ENCODE measurements around the gene ZNF135. TPM values are rescaled to one million over a fixed set of nuclear protein-coding genes. Genes with fewer than 3 reads are reported as not detected.

The ZNF135 gene
- total RNA-seq, result under 1 TPM; 0.58 to 0.82 TPM

DNA sequence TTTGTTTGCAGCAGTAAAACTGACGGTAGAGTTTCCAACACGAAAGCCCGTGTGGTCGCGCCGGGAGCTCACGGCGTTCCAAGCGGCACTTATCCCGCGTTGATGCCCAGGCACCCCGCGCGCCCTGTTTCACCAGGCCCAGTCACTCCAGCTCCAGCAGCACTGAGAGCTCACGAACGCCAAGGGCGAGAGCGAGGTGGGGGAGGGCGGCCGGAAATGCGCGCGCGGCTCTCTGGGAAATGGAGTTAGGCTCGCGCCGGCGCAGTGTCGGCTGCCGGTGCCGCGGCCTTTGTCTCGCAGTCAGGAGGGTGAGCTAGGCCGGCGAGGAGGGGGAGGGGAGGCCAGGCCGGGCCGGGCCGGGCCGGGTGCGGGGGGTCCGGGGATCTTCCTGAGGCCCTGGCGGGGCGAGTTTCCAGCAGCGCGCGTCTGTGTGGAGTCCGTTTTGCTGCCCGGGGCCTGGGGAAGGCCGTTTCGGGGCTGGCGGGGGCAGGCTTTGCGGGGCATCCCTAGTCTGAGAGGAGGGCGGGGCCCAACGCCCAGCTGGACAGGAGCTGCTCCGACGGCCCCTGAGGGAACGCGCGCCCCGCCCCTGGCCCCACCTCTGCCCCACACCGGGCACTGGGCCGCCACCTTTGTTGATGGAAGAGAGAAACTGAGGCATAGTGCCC lies at the start of gene ZNF135:
Gene ZNF135, plus strand, starts transcription at position 280 of the 668 bp plus-strand sequence. CDS start 721 bp downstream, outside the sequence.
- Mint-ChIP-seq H3K36me3 (peaks cover 59 to 64% of the 10 kb centered on the region in 2 donors), H3K27ac (peak within 1 kb of the TSS in 1 of 2 donors; percentile 65), H3K9me3 (peaks cover 27 to 32% of the 10 kb centered on the region in 2 donors)
- ATAC-seq (peak; percentile 88 to 92), DNase-seq (ENCODE audit: low spot score in 2 of 2) (peak; percentile 50 to 74)

DNA sequence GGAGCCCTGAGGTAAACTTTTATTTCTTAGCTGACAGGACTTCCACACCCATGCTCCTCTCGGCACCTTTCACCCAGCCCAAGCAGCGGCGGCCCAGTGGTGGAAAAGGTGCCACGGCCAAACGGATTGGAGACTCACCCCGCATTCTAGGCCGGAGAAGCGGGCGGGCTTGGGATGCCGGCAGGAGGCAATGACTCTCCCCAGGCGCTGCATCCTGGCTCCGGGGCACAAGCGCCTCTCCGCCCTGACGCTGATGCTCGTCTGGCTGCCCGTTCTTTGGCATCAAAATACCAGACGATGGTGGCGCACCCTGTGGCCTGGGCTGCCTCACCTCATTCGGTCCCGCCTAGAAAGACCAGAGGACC lies 49.8 kb upstream of the ZNF135 start:
- Mint-ChIP-seq H3K36me3 (peaks cover 71 to 79% of the 10 kb centered on the region in 2 donors), H3K27ac (no peak overlapping the region), H3K9me3 (peaks cover 53% of the 10 kb centered on the region in 2 donors)
- DNase-seq (ENCODE audit: low spot score in 2 of 2) (no peak), ATAC-seq (peak in 1 of 2 donors; percentile 17)

DNA sequence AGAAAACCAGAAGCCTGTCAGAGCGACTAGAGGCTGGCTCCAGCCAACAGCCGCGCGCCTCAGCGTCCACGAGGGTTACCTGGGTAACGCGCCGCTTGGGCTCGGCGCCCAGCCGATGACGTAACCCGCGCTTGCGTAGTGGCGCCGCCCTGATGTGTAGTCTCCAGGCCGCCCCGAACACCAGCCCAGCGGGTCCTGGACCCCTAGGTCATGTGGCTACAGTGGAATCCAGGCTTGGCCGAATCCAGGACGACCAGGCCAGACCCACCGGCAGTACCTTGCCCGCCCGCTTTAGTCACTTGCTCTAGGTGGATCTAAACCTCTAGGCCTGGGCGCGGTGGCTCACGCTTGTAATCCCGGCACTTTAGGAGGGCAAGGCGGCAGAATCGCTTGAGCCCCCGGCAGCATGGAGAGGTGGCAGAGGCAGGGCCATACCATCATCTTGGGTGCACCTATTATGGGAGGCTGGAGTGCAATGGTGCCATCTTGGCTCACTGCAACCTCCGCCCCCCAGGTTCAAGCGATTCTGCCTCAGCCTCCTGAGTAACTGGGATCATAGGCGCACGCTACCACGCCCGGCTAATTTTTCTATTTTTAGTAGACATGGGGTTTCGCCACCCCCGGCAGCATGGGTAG lies 49.3 kb upstream of the ZNF135 start:
- peaks cover 71 to 74% of the 10 kb centered on the region in 2 donors for H3K36me3 Mint-ChIP-seq
- H3K9me3 Mint-ChIP-seq, result peaks cover 48% of the 10 kb centered on the region in 2 donors
- DNase-seq (ENCODE audit: low spot score in 2 of 2) (peak; percentile 60 to 65), ATAC-seq (peak; percentile 94 to 97)
- H3K27ac Mint-ChIP-seq, result peak overlapping the region in 1 of 2 donors; percentile 44

DNA sequence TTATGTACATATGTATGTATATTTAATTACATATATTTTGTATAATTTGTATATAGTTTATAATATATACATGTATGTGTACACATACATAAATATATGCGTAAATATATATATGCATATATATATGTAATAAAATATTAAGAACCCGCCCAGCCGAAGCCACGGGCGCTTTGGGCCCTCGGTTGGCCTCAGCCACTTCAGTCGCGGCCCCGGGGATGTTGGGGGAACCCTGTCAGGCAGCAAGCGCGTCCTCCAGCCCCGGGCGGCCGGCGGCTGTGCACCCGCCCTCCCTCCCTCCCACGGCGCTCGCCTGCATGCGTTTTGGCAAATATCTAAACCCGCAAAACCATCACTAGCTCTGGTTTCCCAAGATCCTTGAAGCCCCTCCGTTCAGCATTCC lies 48.6 kb upstream of the ZNF135 start:
- H3K9me3 Mint-ChIP-seq, result peaks cover 42 to 47% of the 10 kb centered on the region in 2 donors
- H3K27ac Mint-ChIP-seq, result peak overlapping the region in 1 of 2 donors; percentile 94
- peaks cover 64 to 67% of the 10 kb centered on the region in 2 donors for H3K36me3 Mint-ChIP-seq
- no peak for DNase-seq (ENCODE audit: low spot score in 2 of 2)
- ATAC-seq, result no peak

DNA sequence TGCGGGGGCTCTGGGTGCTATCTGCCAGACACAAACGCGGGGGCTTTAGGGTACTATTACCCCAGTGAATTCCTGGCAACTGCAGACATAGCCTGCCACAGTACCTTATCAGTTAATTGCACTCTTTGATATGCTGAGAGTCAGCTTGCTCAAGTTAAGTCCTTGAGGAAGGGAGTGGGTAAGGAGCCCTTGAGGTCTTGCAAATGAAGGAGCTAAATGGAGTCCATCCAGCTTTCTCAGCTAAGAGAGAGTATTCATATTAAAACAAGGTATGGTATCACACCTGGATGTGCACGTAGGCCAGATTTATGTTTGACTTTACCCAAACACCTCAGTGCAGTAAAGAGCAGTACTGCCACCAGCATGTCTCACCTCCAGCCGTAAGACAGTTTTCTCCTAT lies 44.9 kb upstream of the ZNF135 start:
- H3K9me3 Mint-ChIP-seq, result peaks cover 30 to 31% of the 10 kb centered on the region in 2 donors
- H3K27ac Mint-ChIP-seq, result no peak overlapping the region
- DNase-seq (ENCODE audit: low spot score in 2 of 2) (no peak), ATAC-seq (no peak)
- peaks cover 44 to 49% of the 10 kb centered on the region in 2 donors for H3K36me3 Mint-ChIP-seq

DNA sequence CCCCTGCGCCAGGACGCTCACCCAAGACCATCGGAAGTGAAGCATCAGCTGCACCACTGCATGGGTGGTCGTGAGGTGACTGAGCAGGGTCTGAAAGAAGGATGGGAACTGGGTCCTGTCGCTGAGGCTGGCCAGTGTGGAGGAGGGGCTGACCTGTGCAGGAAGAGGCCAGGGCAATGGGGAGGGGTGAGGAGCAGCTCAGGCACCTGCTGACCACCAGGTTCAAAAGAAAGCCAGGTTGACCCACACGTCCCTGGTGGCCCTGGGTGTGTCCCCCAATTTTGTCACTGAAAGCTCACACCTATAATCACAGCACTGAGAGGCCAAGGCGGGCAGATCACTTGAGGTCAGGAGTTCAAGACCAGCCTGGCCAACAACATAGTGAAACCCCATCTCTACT lies 39.0 kb upstream of the ZNF135 start:
- H3K27ac Mint-ChIP-seq, result no peak overlapping the region
- DNase-seq (ENCODE audit: low spot score in 2 of 2), result no peak
- ATAC-seq, result no peak
- peaks cover 30 to 34% of the 10 kb centered on the region in 2 donors for H3K36me3 Mint-ChIP-seq
- H3K9me3 Mint-ChIP-seq, result peaks cover 16 to 25% of the 10 kb centered on the region in 2 donors

DNA sequence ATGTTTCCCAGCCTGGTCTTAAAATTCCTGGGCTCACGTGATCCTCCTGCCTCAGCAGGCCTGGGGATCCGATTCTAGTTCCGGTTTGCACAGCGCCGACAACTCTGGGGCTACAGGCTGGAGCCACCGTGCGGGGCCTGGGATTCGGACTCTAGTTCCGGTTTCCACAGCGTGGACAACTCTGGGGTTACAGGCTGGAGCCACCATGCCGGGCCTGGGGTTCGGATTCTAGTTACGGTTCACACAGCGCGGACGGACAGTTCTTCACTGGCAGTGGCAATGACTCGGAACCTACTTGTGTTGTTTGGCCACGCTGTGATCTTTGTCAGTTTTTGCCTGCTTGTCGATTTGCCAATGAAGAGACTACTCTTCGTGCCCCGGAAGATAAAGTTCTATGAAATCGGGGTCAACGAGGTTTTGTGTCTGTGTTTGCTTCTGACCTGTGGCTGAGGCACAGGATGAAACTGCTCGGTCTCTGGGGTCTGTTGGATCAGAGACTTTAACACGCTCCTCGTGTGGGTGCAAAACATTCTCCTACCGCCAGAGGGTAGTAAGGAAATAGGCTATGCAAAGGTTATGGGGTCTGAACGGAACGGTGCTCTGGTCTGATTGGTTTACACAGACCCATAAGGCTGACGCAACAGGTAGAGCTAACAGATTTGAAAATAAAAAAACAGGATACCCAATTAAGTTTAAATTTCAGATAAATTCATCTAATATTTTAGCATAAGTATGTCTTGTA lies 37.4 kb upstream of the ZNF135 start:
- DNase-seq (ENCODE audit: low spot score in 2 of 2) (peak in 1 of 2 donors; percentile 35), ATAC-seq (peak; percentile 78 to 93)
- peaks cover 15 to 19% of the 10 kb centered on the region in 2 donors for H3K9me3 Mint-ChIP-seq
- no peak overlapping the region for H3K27ac Mint-ChIP-seq
- peaks cover 26 to 28% of the 10 kb centered on the region in 2 donors for H3K36me3 Mint-ChIP-seq

DNA sequence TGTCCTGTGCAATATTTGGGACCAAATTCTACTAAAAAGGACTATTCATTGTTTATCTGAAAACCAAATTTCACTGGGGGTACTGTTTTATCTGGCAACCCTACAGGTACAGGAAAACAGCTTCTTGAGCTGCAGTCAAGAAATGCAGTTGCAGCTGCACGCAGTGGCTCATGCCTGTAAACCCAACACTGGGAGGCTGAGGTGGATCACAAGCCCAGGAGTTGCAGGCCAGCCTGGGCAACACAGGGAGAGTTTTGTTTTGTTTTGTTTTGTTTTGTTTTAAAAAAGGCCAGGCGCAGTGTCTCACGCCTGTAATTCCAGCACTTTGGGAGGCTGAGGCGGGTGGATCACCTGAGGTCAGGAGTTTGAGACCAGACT lies 36.8 kb upstream of the ZNF135 start:
- peaks cover 13 to 19% of the 10 kb centered on the region in 2 donors for H3K9me3 Mint-ChIP-seq
- ATAC-seq (peak in 1 of 2 donors; percentile 16), DNase-seq (ENCODE audit: low spot score in 2 of 2) (no peak)
- H3K27ac Mint-ChIP-seq, result no peak overlapping the region
- peaks cover 28 to 30% of the 10 kb centered on the region in 2 donors for H3K36me3 Mint-ChIP-seq

DNA sequence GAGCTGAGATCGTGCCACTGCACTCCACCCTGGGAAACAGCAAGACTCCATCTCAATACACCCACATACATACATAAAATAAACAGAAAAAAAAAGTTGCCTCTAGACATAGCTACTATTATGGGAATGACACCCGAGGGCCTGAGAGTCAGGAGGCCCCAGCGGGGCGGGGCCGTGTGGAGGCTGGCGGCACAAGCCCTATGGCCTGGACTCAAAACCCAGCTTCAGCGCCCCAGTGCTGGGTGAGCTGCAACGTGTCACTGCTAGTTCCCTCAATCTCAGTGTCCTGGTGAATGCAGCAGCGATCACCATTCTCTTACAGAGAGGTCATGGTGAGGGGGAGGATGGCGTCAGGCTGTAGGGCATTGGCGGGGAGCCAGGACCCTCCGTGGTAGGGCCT lies 34.4 kb upstream of the ZNF135 start:
- DNase-seq (ENCODE audit: low spot score in 2 of 2), result no peak
- peaks cover 33 to 35% of the 10 kb centered on the region in 2 donors for H3K36me3 Mint-ChIP-seq
- no peak for ATAC-seq
- no peak overlapping the region for H3K27ac Mint-ChIP-seq
- H3K9me3 Mint-ChIP-seq, result peaks cover 25 to 28% of the 10 kb centered on the region in 2 donors

DNA sequence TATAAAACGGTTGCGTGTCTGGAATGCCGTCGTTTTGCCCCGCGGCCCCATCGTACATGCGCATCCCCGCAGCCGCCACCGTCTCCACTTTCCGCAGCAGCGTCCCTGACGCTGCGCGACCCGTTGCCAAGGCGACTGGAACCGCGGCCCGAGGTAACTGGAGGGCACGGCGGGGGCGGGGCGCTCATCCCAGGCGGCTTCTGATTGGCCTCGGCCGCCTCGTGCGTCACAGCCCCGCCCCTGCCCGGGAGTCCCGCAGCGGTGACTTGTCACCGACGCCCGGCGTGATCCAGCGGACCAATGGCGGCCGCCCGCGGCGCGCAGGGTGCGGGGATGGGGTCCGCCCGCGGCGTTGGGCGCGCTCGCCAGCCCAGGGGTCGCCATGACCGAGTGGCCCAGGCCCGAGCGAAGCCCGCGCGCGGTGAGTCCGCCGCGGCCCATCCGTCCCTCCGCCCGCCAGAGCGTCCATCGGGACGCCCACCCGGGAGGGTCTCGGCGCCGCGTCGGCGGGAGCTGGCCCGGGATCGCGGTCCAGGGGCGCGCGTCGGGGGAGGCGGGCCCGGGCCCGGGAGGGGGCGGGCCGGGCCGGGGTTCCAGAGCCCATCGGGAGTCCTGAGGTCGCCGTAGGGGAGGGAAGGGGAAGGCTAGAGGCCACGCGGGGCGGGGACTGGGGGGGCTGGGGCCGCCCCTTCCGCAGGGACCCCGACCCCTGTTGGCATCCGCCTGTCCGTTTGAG lies 25.2 kb upstream of the ZNF135 start, which contains the start of gene ZSCAN1:
Gene ZSCAN1, plus strand, starts transcription at position 285 of the 736 bp plus-strand sequence. CDS start 3,812 bp downstream, outside the sequence.
- ATAC-seq (peak; percentile 50 to 58), DNase-seq (ENCODE audit: low spot score in 2 of 2) (peak in 1 of 2 donors; percentile 8)
- Mint-ChIP-seq H3K27ac (no peak within 1 kb of the TSS), H3K9me3 (peaks cover 35% of the 10 kb centered on the region in 2 donors), H3K36me3 (peaks cover 40 to 42% of the 10 kb centered on the region in 2 donors)

DNA sequence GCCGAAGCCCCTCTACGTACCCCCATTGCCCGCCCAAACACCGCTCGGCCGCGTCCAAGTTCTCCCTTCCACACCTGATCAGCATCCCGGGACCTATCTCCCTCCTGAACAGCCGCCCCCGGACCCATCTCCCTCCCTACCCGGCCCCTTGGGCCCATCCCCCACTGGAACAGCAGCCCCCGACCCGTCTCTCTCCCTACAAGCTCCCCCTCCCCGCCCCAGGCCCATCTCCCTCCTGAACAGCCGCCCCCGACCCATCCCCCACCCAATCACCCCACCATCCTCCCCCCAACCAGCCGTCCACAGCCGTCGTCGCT lies 24.6 kb upstream of the ZNF135 start:
- ATAC-seq (no peak), DNase-seq (ENCODE audit: low spot score in 2 of 2) (no peak)
- Mint-ChIP-seq H3K27ac (no peak overlapping the region), H3K36me3 (peaks cover 39 to 41% of the 10 kb centered on the region in 2 donors), H3K9me3 (peaks cover 31 to 32% of the 10 kb centered on the region in 2 donors)

DNA sequence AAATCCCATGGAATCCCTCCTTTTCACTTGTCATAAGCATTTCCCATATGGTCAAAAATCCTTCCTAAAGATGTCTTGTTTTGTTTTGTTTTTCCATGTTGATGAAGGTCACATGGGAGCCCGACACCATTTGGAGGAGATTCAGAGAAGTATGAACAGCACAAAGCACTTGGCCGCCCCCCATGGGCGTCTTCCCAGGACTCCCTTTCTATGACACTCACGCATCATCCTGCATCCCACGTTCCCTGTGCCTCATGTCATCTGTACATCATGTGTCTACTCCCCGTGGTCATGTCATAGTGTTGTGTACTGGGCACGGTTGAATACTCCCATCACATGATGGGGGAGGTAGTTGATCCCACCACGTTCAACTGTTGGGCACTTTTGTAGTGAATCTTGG lies 23.2 kb upstream of the ZNF135 start:
- no peak for ATAC-seq
- peaks cover 45 to 51% of the 10 kb centered on the region in 2 donors for H3K36me3 Mint-ChIP-seq
- no peak for DNase-seq (ENCODE audit: low spot score in 2 of 2)
- H3K27ac Mint-ChIP-seq, result no peak overlapping the region
- H3K9me3 Mint-ChIP-seq, result peaks cover 33 to 34% of the 10 kb centered on the region in 2 donors

DNA sequence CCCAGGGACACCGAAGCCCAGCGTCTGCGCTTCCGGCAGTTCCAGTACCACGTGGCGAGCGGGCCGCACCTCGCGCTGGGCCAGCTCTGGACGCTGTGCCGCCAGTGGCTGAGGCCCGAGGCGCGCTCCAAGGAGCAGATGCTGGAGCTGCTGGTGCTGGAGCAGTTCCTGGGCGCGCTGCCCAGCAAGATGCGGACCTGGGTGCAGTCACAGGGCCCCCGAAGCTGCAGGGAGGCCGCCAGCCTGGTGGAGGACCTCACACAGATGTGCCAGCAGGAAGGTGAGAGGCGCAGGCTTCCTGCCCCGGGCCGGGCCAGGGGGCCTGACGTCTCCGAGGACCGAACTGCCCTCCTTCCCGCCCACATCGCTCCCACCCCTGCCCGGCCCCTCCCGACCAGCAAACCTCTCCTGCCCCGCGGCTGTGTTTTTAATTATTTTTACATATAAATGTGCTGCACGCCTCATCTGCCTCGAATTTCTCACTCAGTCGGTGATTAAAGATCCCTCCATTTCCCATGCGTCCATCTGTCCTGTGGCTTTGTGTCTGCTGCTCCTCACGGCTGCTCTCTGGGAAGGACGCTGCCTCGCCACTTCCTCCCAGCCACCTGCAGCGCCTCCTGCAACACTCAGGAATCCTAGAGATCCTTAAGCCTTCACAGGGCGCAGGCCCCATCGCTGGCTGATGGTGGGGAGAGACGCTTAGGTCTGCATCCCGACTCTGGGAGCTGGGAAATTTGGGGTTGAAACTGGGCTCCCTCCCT lies 21.0 kb upstream of the ZNF135 start:
- DNase-seq (ENCODE audit: low spot score in 2 of 2), result no peak
- H3K36me3 Mint-ChIP-seq, result peaks cover 58 to 65% of the 10 kb centered on the region in 2 donors
- no peak for ATAC-seq
- H3K27ac Mint-ChIP-seq, result no peak overlapping the region
- peaks cover 31 to 36% of the 10 kb centered on the region in 2 donors for H3K9me3 Mint-ChIP-seq

DNA sequence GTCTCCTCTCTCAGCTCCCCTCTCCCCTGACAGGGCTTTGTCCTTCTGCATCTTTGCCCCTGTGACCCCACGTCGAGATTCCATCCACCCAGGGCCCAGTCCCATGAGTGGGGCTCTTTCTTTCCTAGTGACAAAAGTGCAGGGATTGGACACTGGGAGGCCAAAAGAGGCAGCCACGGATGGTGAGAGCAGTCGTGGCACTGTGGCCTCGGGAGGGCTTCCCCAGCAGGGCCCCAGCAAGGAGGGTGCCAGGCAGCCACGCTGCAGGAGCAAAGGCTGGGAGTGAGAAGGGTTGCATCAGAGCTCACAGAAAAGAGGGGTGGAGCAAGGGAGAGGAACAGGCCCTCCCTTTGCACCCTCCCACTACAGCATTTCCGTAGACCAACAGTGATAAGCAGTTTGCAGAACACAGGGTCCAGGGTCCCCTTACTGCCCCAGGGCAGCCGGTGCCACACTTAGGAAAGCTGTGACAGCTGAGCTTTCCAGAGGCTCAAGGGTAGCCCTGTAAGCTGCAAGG lies 20.3 kb upstream of the ZNF135 start:
- Mint-ChIP-seq H3K36me3 (peaks cover 62 to 67% of the 10 kb centered on the region in 2 donors), H3K27ac (no peak overlapping the region), H3K9me3 (peaks cover 36% of the 10 kb centered on the region in 2 donors)
- no peak for ATAC-seq
- no peak for DNase-seq (ENCODE audit: low spot score in 2 of 2)

DNA sequence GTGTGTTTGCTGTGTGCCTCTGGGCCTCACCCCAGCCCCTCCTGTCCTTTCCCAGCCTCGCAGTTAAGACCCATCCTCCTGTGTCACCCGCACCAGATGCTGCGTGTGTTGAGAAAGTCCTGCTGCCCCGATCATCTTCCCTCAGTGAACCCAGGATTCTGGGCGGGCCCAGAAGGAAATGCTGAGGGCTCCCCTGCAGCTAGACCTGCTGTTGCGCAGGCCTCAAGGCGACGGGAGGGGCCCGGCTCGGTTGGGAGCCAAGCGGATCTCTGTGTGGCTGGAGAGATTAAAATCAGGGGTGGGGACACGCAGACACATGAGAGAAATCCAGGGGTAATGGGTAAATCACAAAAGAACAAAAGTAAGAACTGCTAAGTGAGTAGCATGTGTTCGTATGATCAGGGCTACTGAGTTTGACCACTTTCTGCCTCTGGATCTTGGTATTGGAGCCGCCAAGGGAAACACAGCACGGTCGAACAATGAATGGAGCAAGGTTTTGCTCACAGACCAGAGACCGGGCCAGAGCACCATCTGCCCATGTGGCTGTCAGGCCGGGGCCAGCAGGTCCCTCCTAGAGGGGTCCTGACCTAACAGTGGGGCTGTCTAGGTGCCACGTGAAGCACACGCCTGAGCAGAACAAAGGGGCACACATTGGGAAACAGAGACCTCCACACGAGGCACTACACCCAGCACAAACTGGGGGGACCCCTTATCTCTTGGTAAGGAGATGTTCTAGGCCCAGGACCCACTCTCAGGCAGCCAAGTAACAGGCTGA lies 18.1 kb upstream of the ZNF135 start:
- ATAC-seq (no peak), DNase-seq (ENCODE audit: low spot score in 2 of 2) (no peak)
- Mint-ChIP-seq H3K9me3 (peaks cover 27 to 38% of the 10 kb centered on the region in 2 donors), H3K36me3 (peaks cover 52 to 66% of the 10 kb centered on the region in 2 donors), H3K27ac (no peak overlapping the region)
